NCI-H748 (cell line): Measurements from ENCODE around the gene LANCL2.

ENCODE experiments used
- DNase-seq: peaks from one replicate; lab custom pipeline; 2025; ENCODE audit not compliant: unreplicated experiment; lab: John Stamatoyannopoulos, UW

Gene LANCL2

DNA sequence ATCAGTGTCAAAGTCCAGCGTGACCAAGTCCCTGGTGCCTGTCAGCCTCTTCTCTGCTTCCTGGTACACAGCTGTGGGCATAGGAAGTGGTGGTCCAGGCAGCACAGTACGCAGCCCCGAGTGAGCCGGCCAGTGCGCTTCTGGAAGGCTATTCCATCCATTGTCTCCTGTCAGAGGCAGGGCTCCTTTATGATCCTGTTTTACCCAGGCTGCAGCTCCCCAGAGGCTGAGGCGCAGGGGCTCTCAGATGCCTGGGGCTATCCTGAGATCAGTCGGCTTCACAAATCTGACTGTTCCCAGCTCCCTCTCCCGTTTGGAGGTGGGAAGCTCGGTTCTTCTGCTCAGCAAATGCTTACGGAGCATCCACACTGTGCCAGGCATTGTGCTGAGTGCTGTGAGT, 70.3 kb downstream of the LANCL2 start:
- DNase-seq = no peak

DNA sequence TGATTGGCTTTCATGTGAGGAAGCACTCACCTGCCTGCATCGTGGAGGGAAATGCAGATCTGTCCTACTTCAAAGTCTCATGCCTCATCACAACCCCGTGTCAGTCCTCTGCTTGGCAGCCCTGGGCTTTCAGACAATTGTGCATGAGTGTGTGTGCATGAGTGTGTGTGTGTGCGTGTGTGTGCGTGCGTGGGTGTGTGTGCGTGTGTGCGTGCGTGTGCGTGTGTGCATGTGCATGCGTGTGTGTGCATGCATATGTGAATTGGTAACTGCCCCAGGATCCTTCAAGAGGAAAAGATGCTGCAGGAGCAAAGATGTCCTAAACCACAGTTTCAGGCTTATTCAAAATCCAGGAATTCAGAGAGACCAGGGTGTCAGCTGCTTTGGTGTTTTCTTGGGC, 71.3 kb downstream of the LANCL2 start:
- no peak for DNase-seq

DNA sequence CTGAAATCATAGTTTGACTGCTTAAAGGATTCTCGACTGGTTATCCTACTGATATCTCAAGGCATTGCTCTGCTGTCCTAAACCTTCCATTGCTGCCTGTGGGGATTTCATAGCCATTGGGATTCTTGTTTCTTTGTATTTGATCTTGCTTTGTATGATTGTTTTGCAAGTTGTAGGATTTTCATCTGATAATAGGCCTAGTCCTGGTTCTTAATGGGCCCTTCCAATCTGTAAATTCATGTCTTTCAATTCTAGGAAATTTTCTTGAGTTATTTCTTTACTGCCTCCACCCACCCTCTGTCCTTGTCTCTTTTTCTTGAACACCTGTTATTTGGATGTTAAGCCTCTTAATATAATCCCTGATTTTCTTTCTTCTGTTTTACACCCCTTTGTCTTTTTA, 72.2 kb downstream of the LANCL2 start:
- DNase-seq = no peak

DNA sequence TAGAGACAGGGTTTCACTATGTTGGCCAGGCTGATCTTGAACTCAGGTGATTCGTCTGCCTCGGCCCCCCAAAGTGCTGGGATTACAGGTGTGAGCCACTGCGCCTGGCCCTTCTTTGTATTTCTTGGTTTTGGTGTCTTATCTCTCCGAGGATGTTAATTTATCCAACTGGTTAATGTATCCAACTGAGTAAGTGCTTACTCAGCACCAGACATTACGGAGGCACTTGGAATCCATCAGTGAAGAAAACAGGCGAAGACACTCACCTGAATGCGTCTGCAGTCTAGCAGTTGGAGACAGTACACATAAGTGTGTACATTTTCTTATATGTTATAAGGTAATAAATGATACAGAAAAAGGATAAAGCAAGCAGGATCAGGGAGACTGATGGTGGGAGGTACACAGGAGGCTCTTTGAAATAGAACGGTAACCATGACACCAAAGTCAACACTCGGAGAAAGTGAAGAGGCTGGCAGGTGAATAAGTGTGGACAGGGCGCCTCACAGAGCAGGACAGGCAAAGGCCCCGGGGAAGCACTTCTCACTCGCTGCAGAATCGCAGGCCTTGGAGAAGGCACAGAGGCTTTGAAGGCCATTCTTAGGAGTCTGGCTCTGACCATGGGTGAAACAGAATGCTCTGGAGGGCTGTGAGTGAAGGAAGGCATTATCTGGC, 73.1 kb downstream of the LANCL2 start:
- DNase-seq = peak; percentile 92

DNA sequence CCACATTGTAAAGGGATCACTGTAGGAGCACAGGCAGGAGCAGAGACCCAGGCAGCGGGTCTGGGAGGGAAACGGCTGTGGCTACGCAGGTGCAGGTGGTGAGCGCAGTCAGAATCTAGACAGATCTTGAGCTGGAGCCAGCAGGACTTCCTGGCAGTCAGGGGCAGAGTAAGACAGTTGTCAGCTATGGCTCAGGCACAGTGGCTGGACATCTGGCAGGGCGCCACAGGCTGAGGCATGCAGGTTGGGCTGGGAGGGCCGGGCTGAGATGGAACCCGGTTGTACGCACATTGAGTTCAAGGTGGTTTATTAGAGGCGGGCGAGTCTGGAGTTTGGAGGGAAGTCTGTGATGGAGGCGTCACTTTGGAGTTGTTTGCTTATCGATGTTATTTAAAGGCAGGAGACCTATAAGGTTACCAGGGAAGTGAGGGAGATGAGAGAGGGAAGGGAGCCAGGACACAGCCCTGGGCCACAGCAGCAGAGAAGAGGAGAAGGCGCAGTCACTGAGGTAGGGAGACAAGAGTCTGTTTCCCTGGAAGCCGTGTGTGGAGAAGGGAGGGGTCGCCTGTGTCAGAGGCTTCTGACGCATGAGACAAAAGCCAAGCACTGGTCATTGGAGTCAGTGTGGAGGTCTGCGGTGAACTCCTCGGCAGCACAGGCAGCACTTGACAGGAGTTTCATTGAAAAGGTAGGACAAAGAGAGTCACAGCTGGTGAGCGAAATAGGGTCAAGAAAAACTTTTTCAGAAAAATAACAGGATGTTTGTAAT, 73.8 kb downstream of the LANCL2 start:
- DNase-seq = peak; percentile 92

DNA sequence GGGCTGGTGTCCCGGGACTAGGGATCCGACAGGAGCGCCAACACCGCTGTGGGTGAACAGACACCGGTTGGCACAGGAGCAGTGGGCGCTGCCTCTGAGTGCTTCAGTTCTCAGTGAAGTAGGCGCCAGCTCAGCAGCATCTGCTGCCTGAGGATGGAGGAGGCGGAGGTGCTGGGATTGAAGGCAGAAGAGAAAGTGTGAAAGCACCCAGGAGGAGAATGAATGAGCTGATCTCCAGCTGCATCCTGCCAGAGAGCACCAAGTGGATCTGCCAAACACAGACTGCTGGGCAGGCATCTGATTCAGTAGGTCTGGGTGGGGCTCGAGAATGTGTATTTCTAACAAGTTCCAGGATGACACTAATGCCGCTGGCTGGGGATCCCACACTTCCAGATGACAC, 74.5 kb downstream of the LANCL2 start:
- peak; percentile 70 for DNase-seq

DNA sequence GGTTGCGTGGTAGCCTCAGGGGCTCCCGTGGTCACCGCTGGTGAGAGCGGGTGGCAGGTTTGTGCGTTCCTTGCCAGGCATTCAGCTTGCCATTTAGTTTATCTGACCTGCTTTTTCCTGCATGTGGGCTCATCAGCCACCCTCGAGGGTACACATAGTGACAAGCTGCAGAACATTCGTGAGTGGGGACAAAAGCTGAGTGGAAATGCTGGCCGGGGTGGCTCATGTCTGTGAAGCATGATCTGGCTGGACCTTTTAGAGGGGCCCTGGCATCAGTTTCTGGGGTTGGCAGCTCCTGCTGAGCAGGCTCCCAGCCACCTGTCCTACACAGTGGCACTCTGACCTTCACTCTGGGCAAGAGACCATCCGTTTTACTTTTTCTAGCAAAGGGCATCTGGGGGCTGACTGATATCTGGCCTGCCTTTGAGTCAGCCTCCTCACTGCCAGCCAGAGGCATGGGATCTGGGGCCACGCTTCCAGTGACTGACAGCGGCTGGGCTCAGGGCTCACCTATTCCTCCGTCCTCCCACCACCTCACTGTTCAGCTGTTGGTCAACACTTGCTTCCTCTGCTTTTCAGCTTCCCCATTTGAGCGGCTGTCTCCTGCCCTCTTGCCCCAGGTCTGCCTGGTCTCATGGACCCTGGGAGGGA, 75.0 kb downstream of the LANCL2 start:
- DNase-seq = no peak

DNA sequence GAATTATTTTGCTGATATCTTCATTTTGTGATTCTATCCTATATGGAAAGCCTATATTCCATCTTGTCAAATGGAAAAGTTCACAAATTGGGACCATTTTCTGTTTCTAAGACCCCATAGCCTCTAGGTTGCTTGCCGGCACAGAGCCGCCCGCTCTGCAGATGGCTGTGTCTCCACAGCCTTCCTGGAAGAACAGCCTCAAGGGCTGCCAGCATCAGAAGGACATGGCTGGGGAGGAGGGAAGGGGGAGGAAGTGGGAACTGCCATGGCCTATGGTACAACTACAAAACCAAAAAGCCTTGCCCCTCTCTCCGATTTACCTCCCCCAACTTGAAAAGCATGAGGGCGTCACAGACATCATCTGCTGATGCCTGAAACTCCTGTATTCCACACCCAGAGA, 75.9 kb downstream of the LANCL2 start:
- no peak for DNase-seq

DNA sequence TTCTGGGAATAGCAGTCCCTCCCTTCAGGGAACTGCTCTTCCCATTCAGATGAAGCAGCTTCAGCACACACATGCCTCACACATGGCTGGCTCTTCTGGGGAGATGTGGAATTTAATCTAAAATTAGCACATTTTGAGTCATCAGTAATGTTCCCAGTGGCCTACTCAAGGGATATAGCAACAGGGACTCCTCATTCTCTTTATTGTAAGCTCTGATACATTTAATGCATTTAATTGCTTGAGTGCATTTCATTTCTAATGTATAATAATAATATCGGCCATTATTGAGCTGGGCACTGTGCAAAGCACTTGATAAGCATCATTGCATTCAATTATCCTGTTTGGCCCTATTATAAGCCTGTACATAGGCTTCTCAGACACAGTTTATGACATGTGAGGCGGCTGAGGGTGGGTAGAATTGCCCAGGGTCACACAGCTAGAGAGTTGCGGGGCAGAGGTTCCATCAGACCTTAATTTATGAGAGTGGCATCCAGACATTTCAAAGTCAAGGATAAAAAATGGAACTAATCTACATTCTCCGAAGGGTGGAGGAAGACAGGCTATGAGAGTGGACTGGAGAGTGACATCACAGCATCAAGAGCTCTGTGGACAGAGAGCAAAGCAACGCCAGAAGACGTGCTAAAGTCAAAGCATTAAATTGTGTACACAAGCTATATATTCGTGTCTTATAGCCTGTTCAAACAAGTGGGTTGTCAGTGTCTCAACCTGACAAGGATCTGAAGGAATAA, 76.8 kb downstream of the LANCL2 start:
- DNase-seq = peak; percentile 24

DNA sequence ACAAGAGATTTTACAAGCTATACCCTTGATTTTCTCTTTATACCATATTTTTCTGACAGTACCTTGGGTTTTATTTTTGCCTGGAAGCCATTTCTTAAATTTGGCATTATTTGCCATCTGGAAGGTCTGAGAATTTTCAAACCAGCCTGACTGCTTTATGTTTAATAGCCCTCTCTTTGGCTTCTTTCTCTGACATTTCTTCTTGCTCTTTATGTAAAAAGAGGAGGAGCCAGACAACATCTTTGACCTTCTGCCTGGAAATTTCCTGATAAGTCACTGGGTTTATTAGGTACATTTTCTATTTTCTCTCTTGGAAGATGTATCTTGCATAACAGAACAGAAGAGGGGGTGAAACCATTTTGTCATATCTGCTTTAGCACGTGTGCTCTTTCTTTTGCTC, 79.6 kb downstream of the LANCL2 start:
- DNase-seq = no peak

DNA sequence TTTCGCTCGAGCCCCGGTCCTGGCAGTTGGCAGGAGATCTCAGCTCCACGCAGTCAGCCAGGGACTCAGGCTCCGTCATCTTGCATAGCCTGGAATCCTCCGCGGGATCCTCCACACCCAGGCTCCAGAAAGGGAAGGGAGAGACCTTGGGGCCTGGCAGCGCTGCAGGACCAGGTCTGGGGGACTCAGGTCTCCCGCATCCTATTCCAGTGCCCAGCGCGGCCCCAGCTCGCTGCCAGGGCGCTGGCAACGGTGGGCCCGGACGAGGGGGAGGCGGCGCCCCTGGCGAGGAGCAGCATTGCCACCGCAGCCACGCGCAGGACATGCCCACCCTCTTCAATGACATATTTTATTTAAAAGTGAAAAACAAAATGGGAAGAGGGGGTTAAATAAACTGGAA, 83.4 kb downstream of the LANCL2 start:
- no peak for DNase-seq

DNA sequence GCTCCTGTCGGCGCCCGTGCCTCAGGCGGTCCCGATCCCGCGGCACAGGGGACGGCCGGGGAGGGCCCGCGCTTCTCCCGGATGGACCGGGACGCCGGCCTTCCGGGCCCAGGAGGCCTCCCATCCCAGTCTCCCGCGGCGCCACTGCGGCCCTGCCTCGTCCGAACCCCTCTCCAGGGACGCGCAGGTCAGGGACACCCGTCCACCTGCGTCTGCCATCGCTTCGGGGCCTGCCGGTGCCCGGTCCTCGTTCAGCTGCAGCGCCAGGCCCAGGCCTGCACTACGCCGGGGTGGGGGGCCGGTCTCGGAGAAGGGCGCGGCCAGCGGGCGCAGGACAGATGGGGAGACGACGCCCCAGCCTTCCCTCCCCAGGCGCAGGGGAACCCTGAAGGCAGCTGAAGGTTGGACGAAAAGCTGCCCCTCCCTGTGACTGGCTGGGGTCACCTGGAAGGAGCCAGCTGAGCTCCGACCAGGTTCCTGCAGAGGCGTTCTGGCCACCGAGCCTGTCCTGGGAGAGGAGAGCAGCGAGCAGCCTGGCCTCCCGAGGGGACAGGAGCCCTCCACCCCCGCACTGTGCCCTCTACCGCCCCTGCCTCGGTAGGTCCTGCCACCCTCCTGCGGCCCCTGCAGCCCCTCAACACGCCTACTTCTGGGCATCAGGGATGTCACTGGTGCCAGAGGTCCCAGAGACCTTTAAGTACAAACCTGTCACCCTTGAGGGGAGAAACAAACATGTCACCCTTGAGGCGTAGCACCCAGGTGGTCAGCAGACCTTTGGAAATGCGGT, 84.3 kb downstream of the LANCL2 start:
- DNase-seq = no peak

DNA sequence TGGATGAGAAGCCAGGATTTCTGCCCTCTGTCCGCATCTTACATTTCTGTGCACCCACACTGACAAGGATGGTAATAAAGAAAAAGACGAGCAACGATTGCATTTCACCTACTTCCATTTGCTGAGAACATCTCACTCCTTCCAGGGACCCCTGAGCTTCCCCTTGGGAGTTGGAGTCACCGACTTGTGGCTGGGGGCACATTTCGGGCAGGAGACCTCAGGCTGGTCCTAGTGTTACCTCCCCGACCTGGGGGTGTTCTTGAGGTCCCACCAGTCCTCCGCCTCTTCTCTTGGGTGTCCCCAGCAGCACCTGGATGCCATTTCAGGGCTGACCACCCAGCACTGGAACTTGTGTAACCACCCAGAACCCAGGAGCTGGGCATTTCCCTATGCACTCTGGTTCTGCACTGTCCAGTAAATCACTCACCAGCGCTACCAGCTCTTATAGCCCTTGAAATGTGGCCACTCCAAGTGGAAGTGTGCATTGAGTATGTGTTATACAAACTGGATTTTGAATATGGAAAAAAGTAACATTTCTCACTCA, 84.9 kb downstream of the LANCL2 start:
- no peak for DNase-seq

DNA sequence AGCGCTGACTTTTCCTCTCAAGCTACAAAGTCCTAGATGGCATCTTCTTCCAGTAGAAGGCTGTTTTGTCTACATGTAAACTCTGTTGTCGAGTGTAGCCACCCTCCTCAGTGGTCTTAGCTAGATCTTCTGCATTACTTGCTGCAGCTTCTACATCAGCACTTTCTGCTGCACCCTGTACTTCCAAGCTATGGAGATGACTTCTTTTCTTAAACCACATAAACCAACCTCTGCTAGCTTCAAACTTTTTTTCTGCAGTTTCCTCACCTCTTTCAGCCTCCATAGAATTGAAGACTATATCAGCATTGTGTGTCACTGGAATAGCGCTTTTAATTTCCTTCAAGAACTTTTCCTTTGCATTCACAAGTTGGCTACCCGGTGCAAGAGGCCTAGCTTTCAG, 87.8 kb downstream of the LANCL2 start:
- DNase-seq = no peak

DNA sequence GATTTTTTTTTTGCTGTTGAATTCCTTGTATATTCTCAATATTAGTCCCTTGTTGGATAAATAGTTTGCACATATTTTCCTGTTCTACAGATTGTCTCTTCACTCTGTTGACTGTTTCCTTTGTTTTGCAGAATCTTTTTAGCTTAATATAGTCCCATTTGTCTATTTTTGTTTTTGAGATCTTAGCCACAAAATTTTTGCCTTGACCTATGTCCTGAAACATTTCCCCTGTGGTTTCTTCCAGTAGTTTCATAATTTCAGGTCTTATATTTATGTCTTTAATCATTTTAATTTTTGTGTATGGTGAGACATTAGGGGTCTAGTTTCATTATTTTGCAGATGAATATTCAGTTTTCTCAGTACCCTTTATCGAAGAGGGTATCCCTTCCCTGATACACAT, 92.7 kb downstream of the LANCL2 start:
- DNase-seq = no peak

DNA sequence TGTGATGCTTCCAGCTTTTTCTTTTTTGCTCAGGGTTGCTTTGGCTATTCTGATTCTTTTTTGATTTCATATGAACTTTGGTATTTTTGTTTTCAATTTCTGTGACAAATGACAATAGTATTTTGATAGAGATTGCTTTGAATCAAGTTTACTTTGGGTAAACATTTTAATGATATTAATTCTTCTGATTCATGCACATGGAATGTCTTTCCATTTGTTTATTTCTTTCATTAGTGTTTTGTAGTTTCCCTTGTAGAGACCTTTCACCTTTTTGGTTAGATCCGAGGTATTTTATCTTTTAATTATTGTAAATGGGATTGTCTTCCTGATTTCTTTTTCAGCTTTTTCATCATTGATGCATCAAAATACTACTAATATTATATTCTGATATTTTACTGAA, 93.2 kb downstream of the LANCL2 start:
- no peak for DNase-seq

DNA sequence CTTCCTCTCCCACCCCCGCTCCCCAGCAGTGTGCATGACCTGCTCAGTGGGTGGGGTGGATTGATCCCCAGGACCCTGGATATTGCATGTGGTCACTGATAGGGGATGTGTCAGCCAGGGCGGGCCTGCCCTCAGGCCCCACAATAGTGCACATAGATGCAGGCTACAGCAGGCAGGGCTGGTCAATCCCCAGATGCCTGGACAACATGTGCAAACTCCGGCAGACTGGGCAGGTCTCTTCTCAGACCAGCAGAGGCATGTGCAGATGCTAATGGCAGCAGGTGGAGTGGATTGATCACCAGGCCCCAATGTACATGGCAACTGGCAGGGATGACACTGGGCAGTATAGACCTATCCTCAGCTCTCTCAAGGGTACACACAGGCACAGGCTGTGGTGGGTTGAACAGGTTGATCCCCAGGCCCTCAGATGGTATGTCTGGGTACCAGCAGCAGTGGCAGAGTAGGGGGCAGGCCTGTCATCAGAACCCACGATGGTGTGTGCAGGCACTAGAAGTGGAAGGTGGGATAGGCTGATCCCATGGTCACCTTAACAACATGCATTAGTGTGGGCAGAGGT, 98.6 kb downstream of the LANCL2 start:
- no peak for DNase-seq

DNA sequence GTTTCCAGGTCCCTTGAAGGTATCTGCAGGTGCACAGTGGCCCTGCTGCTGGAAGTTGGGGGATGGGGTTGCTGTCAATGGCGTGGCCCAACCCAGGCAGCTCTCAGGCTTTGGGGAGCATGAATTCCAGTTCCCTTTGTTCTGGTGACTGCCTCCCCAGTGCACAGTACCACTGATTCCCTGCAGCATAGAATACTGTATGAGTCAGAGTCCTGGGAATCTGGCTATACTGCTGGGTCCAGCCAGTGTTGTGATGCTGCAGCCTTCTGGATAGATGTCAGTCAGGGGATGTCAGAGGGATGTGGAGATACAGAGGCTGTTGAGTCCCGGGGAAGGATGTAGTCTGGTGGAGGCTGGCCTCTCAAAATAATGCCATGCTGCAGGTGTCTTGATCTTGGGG, 99.3 kb downstream of the LANCL2 start:
- no peak for DNase-seq

DNA sequence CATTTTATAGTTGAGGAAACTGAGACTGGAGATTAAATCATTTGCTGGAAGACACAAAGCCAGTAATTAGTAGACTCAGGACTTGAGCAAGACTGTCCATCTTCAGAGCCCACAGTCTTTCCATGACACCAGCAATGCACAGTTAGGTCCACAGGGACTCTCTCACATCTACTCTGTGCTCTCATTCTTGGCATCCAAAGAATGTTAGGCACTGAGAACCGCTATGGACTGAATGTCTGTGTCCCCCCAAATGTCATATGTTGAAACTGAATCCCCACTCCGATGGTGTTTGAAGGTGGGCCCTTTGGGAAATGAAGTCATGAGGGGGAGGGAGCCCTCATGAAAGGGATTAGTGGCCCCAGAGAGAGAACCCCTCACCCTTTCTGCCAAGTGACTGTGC, 100.6 kb downstream of the LANCL2 start:
- DNase-seq = no peak

DNA sequence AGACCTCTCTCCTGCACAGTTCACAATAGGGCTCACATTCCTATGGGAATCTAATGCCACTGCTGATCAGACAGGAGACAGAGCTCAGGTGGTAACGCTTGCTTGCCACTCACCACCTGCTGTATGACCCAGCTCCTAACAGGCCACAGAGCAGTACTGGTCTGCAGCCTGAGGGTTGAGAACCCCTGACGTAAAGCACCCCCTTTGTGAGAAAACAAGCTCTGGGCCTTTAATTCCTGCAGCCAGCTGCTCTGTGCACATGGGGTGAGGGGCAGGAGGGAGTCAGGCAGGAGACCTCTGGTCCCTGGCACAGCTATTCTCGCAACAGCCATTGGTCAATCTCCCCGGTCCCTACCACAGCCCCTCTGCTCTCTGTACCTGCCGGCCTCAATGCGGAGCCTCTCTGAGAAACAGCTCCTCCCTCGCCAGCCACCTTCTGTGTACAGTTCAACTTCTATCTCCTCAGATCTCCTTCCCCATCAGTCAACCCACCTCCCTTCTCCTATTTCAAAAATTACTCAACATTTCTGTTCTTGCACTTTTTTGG, 102.0 kb downstream of the LANCL2 start:
- DNase-seq = no peak
